Hematopoietic multipotent progenitor cell treated with erythropoietin and hydrocortisone succinate and interleukin-3 and kit ligand, for 4 days (in vitro differentiated cells): Measurements from ENCODE around the gene UPP1.

Experiments
- DNase-seq: peaks from one replicate; pipeline ENCODE4 v3.0.0-alpha.2; 2015

The UPP1 gene

GRCh38 chr7:48087349-48087748 lies 1.7 kb upstream of the UPP1 start:
- DNase-seq: no peak

- DNase-seq: peak; percentile 86
Measured at GRCh38 chr7:48088559-48089045, 463 bp upstream of the UPP1 start.

GRCh38 chr7:48090095-48090805 lies 1.2 kb downstream of the UPP1 start:
- DNase-seq: no peak

GRCh38 chr7:48091506-48092433 lies 2.7 kb downstream of the UPP1 start:
- DNase-seq: no peak

- no peak for DNase-seq
Measured at GRCh38 chr7:48094861-48095293, 5.8 kb downstream of the UPP1 start.

- DNase-seq: peak; percentile 37
Measured at GRCh38 chr7:48096273-48096672, 7.2 kb downstream of the UPP1 start.

- peak; percentile 41 for DNase-seq
Measured at GRCh38 chr7:48097521-48098231, 8.6 kb downstream of the UPP1 start.

GRCh38 chr7:48098846-48099245 lies 9.8 kb downstream of the UPP1 start:
- DNase-seq: no peak

- DNase-seq: no peak
Measured at GRCh38 chr7:48099781-48100180, 10.7 kb downstream of the UPP1 start.

- DNase-seq: no peak
Measured at GRCh38 chr7:48101352-48101751, 12.3 kb downstream of the UPP1 start.

GRCh38 chr7:48101968-48102367 lies 12.9 kb downstream of the UPP1 start:
- DNase-seq: no peak

- DNase-seq: no peak
Measured at GRCh38 chr7:48102530-48102929, 13.5 kb downstream of the UPP1 start.

GRCh38 chr7:48105045-48105444 lies 16.0 kb downstream of the UPP1 start:
- no peak for DNase-seq

- no peak for DNase-seq
Measured at GRCh38 chr7:48106906-48107659, 18.0 kb downstream of the UPP1 start.

- DNase-seq: no peak
Measured at GRCh38 chr7:48107926-48108472, 18.9 kb downstream of the UPP1 start.

GRCh38 chr7:48108959-48109847 lies 20.1 kb downstream of the UPP1 start:
- DNase-seq: no peak

- peak; percentile 66 for DNase-seq
Measured at GRCh38 chr7:48109848-48110663, 21.0 kb downstream of the UPP1 start.

- DNase-seq: no peak
Measured at GRCh38 chr7:48110868-48111267, 21.8 kb downstream of the UPP1 start.

GRCh38 chr7:48111596-48111995 lies 22.5 kb downstream of the UPP1 start:
- no peak for DNase-seq
